H9 (cell line): ENCODE data around the gene NFKB1. TPM values are rescaled to one million over a fixed set of nuclear protein-coding genes. Genes with fewer than 3 reads are reported as not detected.

ENCODE experiments used
- DNase-seq: peaks from one replicate; pipeline ENCODE4 v3.0.0-alpha.2; 2017
- H2AFZ ChIP-seq: one replicate; pipeline ENCODE4 v1.6.1; 2013; ENCODE audit warnings: mild to moderate bottlenecking, low read length, control low read depth, moderate library complexity
- H2AK5ac ChIP-seq: 2 replicates; pipeline ENCODE4 v1.6.1; 2013; ENCODE audit warnings: low read length, control low read depth, mixed read lengths; ENCODE audit not compliant: insufficient read length
- H2BK120ac ChIP-seq: one replicate; pipeline ENCODE4 v1.6.1; 2013; ENCODE audit warnings: low read depth, mild to moderate bottlenecking, low read length, control low read depth, inconsistent platforms; ENCODE audit not compliant: poor library complexity, severe bottlenecking
- H2BK12ac ChIP-seq: 2 replicates; pipeline ENCODE4 v1.6.1; 2013; ENCODE audit warnings: low read length, control low read depth, mixed read lengths, low read depth; ENCODE audit not compliant: insufficient read length
- H2BK15ac ChIP-seq: 2 replicates; pipeline ENCODE4 v1.6.1; 2013; ENCODE audit warnings: low read depth, low read length, control low read depth
- H2BK20ac ChIP-seq: one replicate; pipeline ENCODE4 v1.6.1; 2013; ENCODE audit warnings: low read depth, mild to moderate bottlenecking, low read length, control low read depth, inconsistent platforms; ENCODE audit not compliant: poor library complexity, severe bottlenecking
- H2BK5ac ChIP-seq: 2 replicates; pipeline ENCODE4 v1.6.1; 2013; ENCODE audit warnings: low read length, control low read depth, mixed read lengths; ENCODE audit not compliant: insufficient read length
- H3K14ac ChIP-seq: 2 replicates; pipeline ENCODE4 v1.6.1; 2013; ENCODE audit warnings: low read length, control low read depth; ENCODE audit not compliant: insufficient read depth
- H3K18ac ChIP-seq: 2 replicates; pipeline ENCODE4 v1.6.1; 2013; ENCODE audit warnings: low read depth, mild to moderate bottlenecking, mixed read lengths, low read length, control low read depth; ENCODE audit not compliant: insufficient read length
- H3K23ac ChIP-seq: 2 replicates; pipeline ENCODE4 v1.6.1; 2013; ENCODE audit warnings: low read length, control low read depth, mixed read lengths, low read depth; ENCODE audit not compliant: insufficient read length
- H3K23me2 ChIP-seq: 2 replicates; pipeline ENCODE4 v1.6.1; 2013; ENCODE audit warnings: low read depth, mild to moderate bottlenecking, mixed read lengths, low read length, control low read depth; ENCODE audit not compliant: insufficient read length, poor library complexity, severe bottlenecking
- H3K27ac ChIP-seq: 2 replicates; pipeline ENCODE4 v1.5.1; 2013; ENCODE audit warnings: low read length, control low read depth, mixed read lengths, low read depth; ENCODE audit not compliant: insufficient read length
- H3K27me3 ChIP-seq: 2 replicates; pipeline ENCODE4 v1.6.1; 2013; ENCODE audit warnings: low read length, control low read depth, inconsistent platforms; ENCODE audit not compliant: insufficient read depth
- H3K4ac ChIP-seq: 2 replicates; pipeline ENCODE4 v1.6.1; 2013; ENCODE audit warnings: low read depth, mild to moderate bottlenecking, control low read depth, inconsistent platforms, low read length, moderate library complexity
- H3K4me1 ChIP-seq: 2 replicates; pipeline ENCODE4 v1.6.1; 2013; ENCODE audit warnings: low read length, control low read depth, inconsistent platforms; ENCODE audit not compliant: insufficient read depth
- H3K4me2 ChIP-seq: 2 replicates; pipeline ENCODE4 v1.6.1; 2013; ENCODE audit warnings: low read length, control low read depth, mixed read lengths; ENCODE audit not compliant: insufficient read length, insufficient read depth
- H3K56ac ChIP-seq: 2 replicates; pipeline ENCODE4 v1.6.1; 2013; ENCODE audit warnings: low read depth, mild to moderate bottlenecking, mixed read lengths, low read length, control low read depth; ENCODE audit not compliant: insufficient read length
- H3K79me1 ChIP-seq: 2 replicates; pipeline ENCODE4 v1.6.1; 2013; ENCODE audit warnings: low read depth, mild to moderate bottlenecking, moderate library complexity, low read length, control low read depth, inconsistent platforms; ENCODE audit not compliant: insufficient read depth, poor library complexity, severe bottlenecking
- H3K79me2 ChIP-seq: 2 replicates; pipeline ENCODE4 v1.6.1; 2013; ENCODE audit warnings: low read length, control low read depth, inconsistent platforms; ENCODE audit not compliant: insufficient read depth
- H3K9ac ChIP-seq: 2 replicates; pipeline ENCODE4 v1.6.1; 2013; ENCODE audit warnings: low read length, control low read depth, mixed read lengths; ENCODE audit not compliant: insufficient read length; ENCODE audit errors: extremely low read depth
- H3K9me3 ChIP-seq: one replicate; pipeline ENCODE4 v1.6.1; 2013; ENCODE audit warnings: low read depth, low read length, inconsistent platforms; ENCODE audit not compliant: control insufficient read depth
- H3T11ph ChIP-seq: one replicate; pipeline ENCODE4 v1.6.1; 2013; ENCODE audit warnings: mild to moderate bottlenecking, low read length, control low read depth, inconsistent platforms
- H4K20me1 ChIP-seq: one replicate; pipeline ENCODE4 v1.6.1; 2013; ENCODE audit not compliant: control insufficient read depth, insufficient read length, insufficient read depth
- H4K5ac ChIP-seq: 2 replicates; pipeline ENCODE4 v1.6.1; 2013; ENCODE audit warnings: low read depth, mild to moderate bottlenecking, mixed read lengths, low read length, control low read depth; ENCODE audit not compliant: insufficient read length
- H4K8ac ChIP-seq: replicated peaks from 2 replicates; pipeline ENCODE4 v1.6.1; 2013; ENCODE audit warnings: low read length, control low read depth, mixed read lengths, low read depth; ENCODE audit not compliant: insufficient read length
- H4K91ac ChIP-seq: 2 replicates; pipeline ENCODE4 v1.6.1; 2013; ENCODE audit warnings: low read depth, mild to moderate bottlenecking, moderate library complexity, mixed read lengths, low read length, control low read depth; ENCODE audit not compliant: insufficient read length
- H3K27ac Mint-ChIP-seq, 3 experiments: 2 replicates in 2 of 3; 3 replicates in 1 of 3; pipeline ENCODE4 v1.8.0; 2020 to 2021; ENCODE audit warnings: mixed read lengths in 3 of 3, mild to moderate bottlenecking in 1 of 3, moderate library complexity in 1 of 3
- H3K27me3 Mint-ChIP-seq: 2 replicates; pipeline ENCODE4 v1.8.0; 2021; ENCODE audit warnings: low read depth, mild to moderate bottlenecking, moderate library complexity, mixed read lengths
- H3K36me3 Mint-ChIP-seq, 3 experiments: 2 replicates in 2 of 3; 3 replicates in 1 of 3; pipeline ENCODE4 v1.8.0; 2020 to 2021; ENCODE audit warnings: low read depth in 3 of 3, mixed read lengths in 3 of 3; ENCODE audit not compliant: insufficient read depth in 1 of 3
- H3K4me1 Mint-ChIP-seq, 2 experiments: 2 replicates each; pipeline ENCODE4 v1.8.0; 2020; ENCODE audit warnings: mixed read lengths in 2 of 2
- H3K4me3 Mint-ChIP-seq, 2 experiments: 2 replicates in 1 of 2; 3 replicates in 1 of 2; pipeline ENCODE4 v1.8.0; 2020 to 2021; ENCODE audit warnings: mild to moderate bottlenecking in 2 of 2, mixed read lengths in 2 of 2, moderate library complexity in 1 of 2
- H3K9me3 Mint-ChIP-seq, 2 experiments: 2 replicates in 1 of 2; 3 replicates in 1 of 2; pipeline ENCODE4 v1.8.0; 2020; ENCODE audit warnings: mild to moderate bottlenecking in 2 of 2, mixed read lengths in 2 of 2, moderate library complexity in 1 of 2
- CTCF ChIP-seq: fragments of 200-600 bp; sonication (generic); conservative IDR thresholded peaks from 3 replicates; pipeline ENCODE4 v1.8.0; 2021; ENCODE audit warnings: antibody characterized with exemption, mild to moderate bottlenecking
- total RNA-seq: library from RNA; stranded (reverse); gene quantifications from 2 replicates; pipeline ENCODE4 v1.2.1, GENCODE V29; 2021

NFKB1 gene
- total RNA-seq, 1 experiment from 2014 or later: 5.7 TPM

DNA sequence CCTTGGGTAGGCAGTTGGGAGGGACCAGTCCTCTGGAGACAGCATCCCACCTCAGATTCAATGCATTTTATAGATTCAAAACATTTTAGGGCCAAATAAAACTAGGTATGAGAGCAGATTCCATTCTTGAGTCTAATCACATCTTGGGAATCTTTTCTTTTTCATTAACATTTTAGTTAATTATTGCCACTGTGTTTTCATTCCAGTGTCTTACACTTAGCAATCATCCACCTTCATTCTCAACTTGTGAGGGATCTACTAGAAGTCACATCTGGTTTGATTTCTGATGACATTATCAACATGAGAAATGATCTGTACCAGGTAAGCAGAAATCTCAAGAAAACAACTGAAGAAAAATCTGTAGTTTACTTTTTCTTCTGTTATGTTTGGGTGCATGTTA, 99.5 kb downstream of the NFKB1 start:
- Histone ChIP-seq H2AK5ac (no peak overlapping the region), H3K4me2 (no peak overlapping the region), H2BK20ac (no peak overlapping the region), H4K20me1 (no peaks in the 10 kb centered on the region), H3K4ac (no peak overlapping the region), H3K79me2 (no peaks in the 10 kb centered on the region), H2BK120ac (no peak overlapping the region), H3K23me2 (no peaks in the 10 kb centered on the region), H2BK12ac (no peak overlapping the region), H3T11ph (no peak overlapping the region), H4K5ac (no peak overlapping the region), H4K91ac (no peak overlapping the region), H3K4me1 (no peaks in the 10 kb centered on the region), H3K9me3 (no peaks in the 10 kb centered on the region), H4K8ac (no peak overlapping the region), H2BK5ac (no peak overlapping the region), H3K79me1 (no peaks in the 10 kb centered on the region), H3K23ac (no peak overlapping the region), H3K27me3 (no peaks in the 10 kb centered on the region), H2AFZ (no peak overlapping the region), H3K18ac (no peak overlapping the region), H2BK15ac (no peak overlapping the region), H3K27ac (no peak overlapping the region), H3K56ac (no peak overlapping the region), H3K14ac (no peak overlapping the region), H3K9ac (no peak overlapping the region)
- no peak overlapping the region for H3K4me3 Mint-ChIP-seq
- H3K27ac Mint-ChIP-seq: peak overlapping the region in 2 of 3 experiments; percentile 39 to 63; a peak in 1 of 7 replicates
- H3K36me3 Mint-ChIP-seq: peaks cover 0 to 3% (median 0%) of the 10 kb centered on the region in 3 experiments; a peak in 1 of 7 replicates
- H3K27me3 Mint-ChIP-seq: no peaks in the 10 kb centered on the region
- peaks cover 0 to 7% of the 10 kb centered on the region in 2 experiments; a peak in 1 of 4 replicates for H3K4me1 Mint-ChIP-seq
- no peak for TF ChIP-seq CTCF
- H3K9me3 Mint-ChIP-seq: no peaks in the 10 kb centered on the region
- no peak for DNase-seq
